Fibroblast of skin of left biceps (primary cell): Measurements from ENCODE around the gene UBE2G1.
"Not testable (repeated sequence)": the region's sequence is repeated elsewhere in the genome, so short reads cannot be mapped to it uniquely, and the experiment has no call there.

ENCODE experiments used
- DNase-seq, 2 experiments: peaks; one replicate each; pipeline ENCODE4 v3.0.0-alpha.2; 2013; ENCODE audit warnings: low read depth in 2 of 2

Gene UBE2G1

GRCh38 chr17:4375039-4375748, 8.7 kb upstream of the UBE2G1 start:
- no peak for DNase-seq

- DNase-seq, result no peak
Measured at GRCh38 chr17:4369557-4370230, 3.2 kb upstream of the UBE2G1 start.

GRCh38 chr17:4368341-4368740, 1.9 kb upstream of the UBE2G1 start:
- DNase-seq, result no peak

- DNase-seq, result not testable (repeated sequence)
Measured at GRCh38 chr17:4367177-4367576, 702 bp upstream of the UBE2G1 start.

- DNase-seq, result no peak
Measured at GRCh38 chr17:4365628-4366326, 698 bp downstream of the UBE2G1 start.

GRCh38 chr17:4365103-4365627, 1.3 kb downstream of the UBE2G1 start:
- DNase-seq, result peak; percentile 71 to 79

- DNase-seq, result no peak
Measured at GRCh38 chr17:4364622-4365041, 1.8 kb downstream of the UBE2G1 start.

- no peak for DNase-seq
Measured at GRCh38 chr17:4362141-4362540, 4.3 kb downstream of the UBE2G1 start.

- DNase-seq, result no peak
Measured at GRCh38 chr17:4358154-4358553, 8.3 kb downstream of the UBE2G1 start.

GRCh38 chr17:4357671-4358070, 8.8 kb downstream of the UBE2G1 start:
- no peak for DNase-seq

GRCh38 chr17:4357030-4357628, 9.3 kb downstream of the UBE2G1 start:
- no peak for DNase-seq

- no peak for DNase-seq
Measured at GRCh38 chr17:4354862-4355514, 11.5 kb downstream of the UBE2G1 start.

GRCh38 chr17:4354206-4354605, 12.3 kb downstream of the UBE2G1 start:
- DNase-seq, result no peak

- not testable (repeated sequence) for DNase-seq
Measured at GRCh38 chr17:4350214-4350613, 16.3 kb downstream of the UBE2G1 start.

GRCh38 chr17:4345581-4346252, 20.8 kb downstream of the UBE2G1 start:
- DNase-seq, result no peak

GRCh38 chr17:4344926-4345325, 21.5 kb downstream of the UBE2G1 start:
- DNase-seq, result no peak

GRCh38 chr17:4342535-4342934, 23.9 kb downstream of the UBE2G1 start:
- no peak for DNase-seq

GRCh38 chr17:4341616-4341977, 24.9 kb downstream of the UBE2G1 start:
- DNase-seq, result no peak

- no peak for DNase-seq
Measured at GRCh38 chr17:4340914-4341615, 25.4 kb downstream of the UBE2G1 start.

- DNase-seq, result no peak
Measured at GRCh38 chr17:4334776-4335584, 31.5 kb downstream of the UBE2G1 start.
